ENCODE data around the gene MIOX. TPM values are rescaled to one million over a fixed set of nuclear protein-coding genes. Genes with fewer than 3 reads are reported as not detected.
A peak's percentile ranks its signal among the peaks of the same experiment; 100 is the strongest.

MIOX gene
- total RNA-seq, 1 donor from 2014 or later: 0.29 TPM

DNA sequence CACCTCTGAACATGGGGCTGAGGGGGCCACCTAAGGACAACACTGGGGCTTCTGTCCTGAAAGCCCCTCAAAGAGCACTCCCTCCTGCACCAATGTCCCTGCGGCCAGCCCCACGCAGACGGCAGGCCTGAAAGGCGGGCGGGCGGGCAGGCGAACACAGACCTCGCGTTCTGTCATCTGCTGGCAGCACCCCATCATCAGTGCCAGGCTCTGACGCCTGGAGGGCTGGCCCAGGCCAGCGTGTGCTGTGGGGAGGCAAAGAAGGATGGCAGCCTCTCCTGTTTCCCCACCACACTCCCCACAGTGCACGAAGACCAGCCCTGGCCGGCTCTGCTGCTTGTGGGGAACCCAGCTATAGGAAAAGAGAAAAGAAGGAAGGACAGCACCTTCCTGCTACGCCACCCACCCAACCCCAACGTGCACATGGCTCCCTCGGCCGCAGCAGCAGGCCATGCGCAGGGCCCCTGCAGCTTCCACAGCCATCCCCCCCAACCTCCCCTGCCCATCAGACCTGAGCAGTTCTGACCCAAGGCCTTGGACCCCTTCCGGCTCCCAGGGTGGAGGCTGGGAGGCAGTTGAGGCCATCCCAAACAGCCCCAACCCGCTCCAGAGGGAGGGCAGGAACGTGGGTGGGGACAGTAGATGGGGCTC lies 15.3 kb upstream of the MIOX start:
- no peaks in the 10 kb centered on the region for H3K27me3 Mint-ChIP-seq (ENCODE audit: insufficient read depth)
- intact Hi-C loops (cut with micrococcal nuclease): loop anchor here (10.0 kb wide), 1 partner anchor 227 kb away; the partner anchor contains the start of gene TUBGCP6
- peaks cover 53% of the 10 kb centered on the region for H3K4me1 Mint-ChIP-seq (ENCODE audit: low read depth)
- H3K9me3 Mint-ChIP-seq: no peaks in the 10 kb centered on the region
- no peak for DNase-seq (ENCODE audit: low spot score)
- H3K36me3 Mint-ChIP-seq (ENCODE audit: low read depth): peaks cover 10% of the 10 kb centered on the region
- H3K27ac Mint-ChIP-seq: peak overlapping the region; percentile 90
- H3K4me3 Mint-ChIP-seq: peak overlapping the region; percentile 48

DNA sequence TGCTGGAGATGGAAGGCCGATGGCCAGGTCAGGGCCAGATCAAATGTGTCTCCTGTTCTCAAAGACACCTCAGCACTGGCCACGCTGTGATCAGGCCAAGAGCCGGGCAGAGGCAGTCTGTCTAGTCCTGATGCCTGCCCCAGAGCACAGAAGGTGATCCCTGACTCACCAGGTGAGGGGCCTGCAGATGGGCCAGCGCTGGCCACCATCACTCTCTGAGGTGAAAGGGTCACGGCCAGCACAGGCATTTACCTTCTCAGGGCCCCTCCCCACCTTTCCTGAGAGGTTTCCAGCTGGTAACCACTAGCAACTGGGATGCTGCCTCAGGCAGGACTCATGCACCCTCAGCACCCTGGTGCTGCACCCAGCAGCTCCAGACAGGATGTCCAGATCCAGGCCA lies 14.7 kb upstream of the MIOX start:
- Mint-ChIP-seq H3K4me3 (peak overlapping the region; percentile 58), H3K27me3 (ENCODE audit: insufficient read depth) (peaks cover 2% of the 10 kb centered on the region), H3K36me3 (ENCODE audit: low read depth) (peaks cover 6% of the 10 kb centered on the region), H3K27ac (peak overlapping the region; percentile 23), H3K4me1 (ENCODE audit: low read depth) (peaks cover 53% of the 10 kb centered on the region), H3K9me3 (no peaks in the 10 kb centered on the region)
- DNase-seq (ENCODE audit: low spot score): no peak
- intact Hi-C loops (cut with micrococcal nuclease): loop anchor here (10.0 kb wide), 1 partner anchor 227 kb away; the partner anchor contains the start of gene TUBGCP6

DNA sequence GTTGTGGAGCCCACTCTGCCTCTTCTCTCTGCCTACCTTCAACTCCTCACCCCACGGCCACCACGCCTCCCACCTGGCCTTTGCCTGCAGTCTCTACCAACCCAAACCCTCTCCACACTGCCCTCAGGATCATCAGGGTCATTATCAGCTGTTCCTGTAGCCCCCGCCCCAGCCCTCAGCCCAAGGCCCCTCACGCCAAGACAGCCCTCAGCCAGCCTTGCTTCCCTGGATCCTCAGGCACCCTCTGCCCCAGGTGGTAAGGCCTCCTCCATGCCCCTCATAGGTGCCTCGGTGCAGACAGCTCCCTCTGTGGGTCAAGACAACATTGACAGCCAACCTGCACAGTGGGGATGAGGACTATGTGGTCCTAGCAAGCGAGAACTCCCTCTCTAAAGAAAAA lies 13.6 kb upstream of the MIOX start:
- DNase-seq (ENCODE audit: low spot score): no peak
- Mint-ChIP-seq H3K4me1 (ENCODE audit: low read depth) (peaks cover 53% of the 10 kb centered on the region), H3K4me3 (peak overlapping the region; percentile 87), H3K27me3 (ENCODE audit: insufficient read depth) (peaks cover 3% of the 10 kb centered on the region), H3K36me3 (ENCODE audit: low read depth) (peaks cover 5% of the 10 kb centered on the region), H3K9me3 (no peaks in the 10 kb centered on the region), H3K27ac (peak overlapping the region; percentile 74)
- intact Hi-C loops (cut with micrococcal nuclease): loop anchor here (1.0 to 10.0 kb wide), 2 partner anchors 148 to 228 kb away; partner anchors contain the start of gene TUBGCP6

DNA sequence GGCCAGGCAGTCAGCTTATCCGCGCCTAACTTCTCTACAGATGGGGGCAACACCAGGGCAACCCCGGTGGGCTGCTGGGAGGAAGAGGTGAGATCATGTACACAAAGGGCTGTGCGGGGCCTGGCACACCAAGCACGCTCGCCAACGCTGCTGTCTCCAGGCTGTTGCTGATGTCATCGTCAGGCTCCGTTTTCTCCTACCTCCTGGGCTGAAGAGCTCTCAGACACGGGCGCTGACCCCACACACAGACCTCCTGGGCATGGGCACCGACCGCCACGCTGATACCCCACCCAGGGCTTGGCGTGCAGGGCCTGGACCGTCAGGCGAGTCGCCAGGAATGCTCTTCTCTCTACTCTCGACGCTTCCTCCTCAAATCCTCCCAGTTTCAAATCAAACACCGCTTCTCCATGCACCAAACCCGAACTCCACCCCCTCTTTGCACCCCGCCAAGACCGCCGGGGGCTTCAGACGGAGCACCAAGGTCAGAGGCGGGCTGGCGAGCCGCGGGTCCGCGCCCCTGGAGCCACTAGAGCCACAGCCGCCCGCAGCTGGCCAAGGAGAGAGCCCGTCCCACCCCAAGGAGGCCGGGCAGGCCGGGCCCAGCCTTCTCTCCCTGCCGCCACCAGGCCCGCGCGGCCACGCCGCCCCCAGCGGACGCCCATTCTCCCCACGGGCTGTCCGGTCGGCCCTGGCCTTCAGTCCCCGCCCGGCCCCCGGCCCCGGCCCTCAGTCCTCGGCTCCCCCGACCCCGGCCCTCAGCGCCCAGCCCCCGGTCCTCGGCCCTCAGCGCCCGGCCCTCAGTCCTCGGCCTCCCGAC lies 12.6 kb upstream of the MIOX start:
- intact Hi-C loops (cut with micrococcal nuclease): loop anchor here (1.0 to 10.0 kb wide), 4 partner anchors 109 to 229 kb away; partner anchors contain the start of genes CHKB, PPP6R2 and TUBGCP6
- DNase-seq (ENCODE audit: low spot score): no peak
- Mint-ChIP-seq H3K9me3 (no peaks in the 10 kb centered on the region), H3K4me1 (ENCODE audit: low read depth) (peaks cover 46% of the 10 kb centered on the region), H3K27me3 (ENCODE audit: insufficient read depth) (peaks cover 7% of the 10 kb centered on the region), H3K4me3 (peak overlapping the region; percentile 87), H3K27ac (peak overlapping the region; percentile 74), H3K36me3 (ENCODE audit: low read depth) (no peaks in the 10 kb centered on the region)

DNA sequence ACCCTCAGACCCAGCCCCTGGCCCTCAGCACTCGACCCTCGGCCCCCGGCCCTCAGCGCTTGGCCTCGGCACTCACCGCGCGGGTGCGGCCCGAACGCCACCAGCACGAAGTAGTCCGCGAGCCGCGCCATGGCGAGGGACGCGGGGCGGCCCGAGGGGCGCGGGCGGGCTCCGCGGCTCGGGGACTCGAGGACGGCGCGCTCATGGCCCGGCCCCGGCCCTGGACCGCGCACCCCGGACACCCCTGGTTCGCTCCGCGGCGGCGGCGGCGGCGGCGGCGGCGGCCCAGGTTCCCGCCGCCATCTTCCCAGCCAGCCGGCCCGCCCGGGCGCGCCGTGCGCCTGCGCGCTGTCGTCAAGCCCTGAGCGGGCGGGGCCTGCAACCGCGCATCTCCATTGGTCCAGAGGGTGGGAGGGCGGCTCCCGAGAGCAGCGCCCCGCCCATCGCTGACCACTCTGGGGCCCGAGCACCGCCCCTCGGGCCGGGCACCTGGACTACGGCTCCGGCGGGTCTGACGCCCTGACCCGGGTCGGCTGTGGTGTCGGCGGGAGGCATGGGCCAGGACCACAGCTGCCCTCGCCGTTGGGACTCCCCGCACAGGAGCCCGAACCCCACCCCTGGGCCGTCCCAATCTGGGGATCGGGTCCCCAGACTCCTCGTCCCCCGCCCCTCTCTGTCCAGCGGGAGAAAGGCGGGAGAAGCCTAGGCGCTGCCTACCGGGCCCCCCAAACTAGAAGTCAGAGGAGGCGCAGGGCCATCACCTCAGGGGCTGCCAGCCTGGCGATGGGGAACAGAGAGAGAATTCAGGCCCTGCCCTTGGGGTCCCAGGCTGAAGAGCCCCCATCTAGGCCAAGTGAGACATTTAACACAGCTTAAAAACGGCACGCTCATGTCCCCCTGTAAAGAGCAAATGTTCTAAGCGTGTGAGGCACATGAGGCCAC lies 11.7 kb upstream of the MIOX start, which contains the start of gene SBF1:
SBF1 (minus strand) TSS at position 326 of the 942 bp plus-strand sequence; CDS start at position 131, 195 bp downstream.
- H3K4me3 Mint-ChIP-seq: peak within 1 kb of the TSS; percentile 87
- intact Hi-C loops (cut with micrococcal nuclease): loop anchor here (1.0 to 10.0 kb wide), 6 partner anchors 32 to 230 kb away; partner anchors contain the start of genes CHKB, LMF2, PPP6R2 and SCO2

DNA sequence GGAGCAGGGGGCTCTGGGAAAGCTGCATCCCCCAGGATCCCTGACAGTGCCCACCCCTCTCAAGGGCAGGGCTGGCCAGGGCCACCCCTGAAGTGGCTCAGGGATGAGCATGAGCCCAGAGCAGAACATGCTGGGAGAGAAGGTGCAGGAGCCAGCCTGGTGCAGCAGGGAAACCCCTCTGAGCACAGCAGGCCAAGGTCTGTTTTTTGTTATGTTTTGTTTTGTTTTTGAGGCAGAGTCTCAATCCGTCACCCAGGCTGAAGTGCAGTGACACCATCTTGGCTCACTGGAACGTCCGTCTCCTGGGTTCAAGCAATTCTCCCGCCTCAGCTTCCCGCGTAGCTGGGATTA lies 11.0 kb upstream of the MIOX start:
- Mint-ChIP-seq H3K4me1 (ENCODE audit: low read depth) (peaks cover 36% of the 10 kb centered on the region), H3K27ac (no peak overlapping the region), H3K27me3 (ENCODE audit: insufficient read depth) (peaks cover 19% of the 10 kb centered on the region), H3K36me3 (ENCODE audit: low read depth) (no peaks in the 10 kb centered on the region), H3K9me3 (no peaks in the 10 kb centered on the region), H3K4me3 (peak overlapping the region; percentile 57)
- intact Hi-C loops (cut with micrococcal nuclease): loop anchor here (1.0 to 10.0 kb wide), 6 partner anchors 32 to 231 kb away; partner anchors contain the start of genes CHKB, LMF2, PPP6R2 and SCO2
- DNase-seq (ENCODE audit: low spot score): no peak

More for the DNA sequence above, 11.7 kb upstream of the MIOX start, which contains the start of gene SBF1:
- Mint-ChIP-seq H3K9me3 (no peaks in the 10 kb centered on the region), H3K27me3 (ENCODE audit: insufficient read depth) (peaks cover 13% of the 10 kb centered on the region), H3K4me1 (ENCODE audit: low read depth) (peaks cover 38% of the 10 kb centered on the region), H3K27ac (peak within 1 kb of the TSS; percentile 74), H3K36me3 (ENCODE audit: low read depth) (no peaks in the 10 kb centered on the region)
- DNase-seq (ENCODE audit: low spot score): peak; percentile 87

DNA sequence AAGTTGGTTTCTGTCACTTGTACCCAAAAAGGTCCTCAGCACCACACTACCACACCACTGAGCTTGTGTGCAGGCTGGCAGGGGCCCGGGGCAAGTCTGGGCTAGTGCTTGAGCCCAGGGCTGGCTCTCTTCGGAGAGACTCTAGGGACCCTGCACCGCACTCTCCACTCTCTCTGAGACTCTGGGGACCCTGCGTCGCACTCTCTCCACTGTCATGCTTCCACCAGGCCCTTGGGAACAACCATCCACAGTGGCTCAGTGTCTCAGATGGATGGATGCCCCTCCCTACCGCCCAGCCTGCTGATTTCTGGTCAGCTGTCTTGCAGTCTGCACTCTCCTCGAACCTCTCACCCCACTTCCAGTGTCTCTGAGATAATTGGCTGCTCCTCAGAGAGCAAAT lies 9.8 kb upstream of the MIOX start:
- DNase-seq (ENCODE audit: low spot score): no peak
- intact Hi-C loops (cut with micrococcal nuclease): loop anchor here (10.0 kb wide), 1 partner anchor 232 kb away; the partner anchor contains the start of gene TUBGCP6
- Mint-ChIP-seq H3K36me3 (ENCODE audit: low read depth) (no peaks in the 10 kb centered on the region), H3K4me1 (ENCODE audit: low read depth) (peaks cover 27% of the 10 kb centered on the region), H3K27me3 (ENCODE audit: insufficient read depth) (peaks cover 21% of the 10 kb centered on the region), H3K27ac (peak overlapping the region; percentile 63), H3K9me3 (no peaks in the 10 kb centered on the region), H3K4me3 (peak overlapping the region; percentile 57)

DNA sequence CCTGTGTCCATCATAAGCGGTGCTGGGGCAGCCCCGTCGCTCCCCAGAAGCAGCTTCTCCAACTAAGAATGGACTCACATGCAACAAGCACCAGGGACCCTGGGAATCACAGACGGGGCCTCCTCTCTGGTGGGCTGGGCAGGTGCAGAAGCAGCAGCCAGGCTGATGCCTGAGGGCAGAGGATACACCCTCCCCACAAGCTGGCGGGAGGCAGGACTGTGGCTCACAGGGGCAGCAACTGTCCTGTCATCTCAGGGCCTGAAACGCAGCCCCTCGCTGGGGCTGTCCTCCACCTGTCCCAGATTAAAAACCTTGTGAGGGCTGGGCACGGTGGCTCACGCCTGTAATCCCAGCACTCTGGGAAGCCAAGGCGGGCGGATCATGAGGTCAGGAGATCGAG lies 8.7 kb upstream of the MIOX start:
- intact Hi-C loops (cut with micrococcal nuclease): loop anchor here (10.0 kb wide), 1 partner anchor 233 kb away; the partner anchor contains the start of gene TUBGCP6
- no peak for DNase-seq (ENCODE audit: low spot score)
- Mint-ChIP-seq H3K4me1 (ENCODE audit: low read depth) (peaks cover 17% of the 10 kb centered on the region), H3K4me3 (no peak overlapping the region), H3K27ac (no peak overlapping the region), H3K9me3 (no peaks in the 10 kb centered on the region), H3K27me3 (ENCODE audit: insufficient read depth) (peaks cover 21% of the 10 kb centered on the region), H3K36me3 (ENCODE audit: low read depth) (no peaks in the 10 kb centered on the region)

DNA sequence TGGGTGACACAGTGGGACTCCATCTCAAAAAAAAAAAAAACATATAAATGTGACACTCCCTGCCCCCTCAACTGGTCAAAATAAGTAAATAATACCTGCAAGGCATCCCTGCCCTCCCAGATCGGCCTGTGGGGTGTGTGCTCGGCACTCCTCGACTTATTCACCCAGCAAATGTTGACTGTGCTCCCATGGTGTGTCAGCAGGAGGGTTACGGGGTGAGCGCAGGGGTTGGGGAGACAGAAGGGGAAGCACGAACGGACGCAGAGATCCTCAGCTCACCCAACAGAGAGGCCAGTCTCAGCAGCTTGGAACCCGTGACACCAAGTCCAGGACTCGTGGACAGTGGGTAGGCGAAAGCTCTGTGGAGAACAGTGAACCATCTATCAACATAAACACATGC lies 6.9 kb upstream of the MIOX start:
- peaks cover 21% of the 10 kb centered on the region for H3K27me3 Mint-ChIP-seq (ENCODE audit: insufficient read depth)
- H3K4me3 Mint-ChIP-seq: peak overlapping the region; percentile 72
- intact Hi-C loops (cut with micrococcal nuclease): loop anchor here (10.0 kb wide), 1 partner anchor 235 kb away; the partner anchor contains the start of gene TUBGCP6
- H3K27ac Mint-ChIP-seq: no peak overlapping the region
- no peaks in the 10 kb centered on the region for H3K36me3 Mint-ChIP-seq (ENCODE audit: low read depth)
- H3K4me1 Mint-ChIP-seq (ENCODE audit: low read depth): peaks cover 4% of the 10 kb centered on the region
- no peak for DNase-seq (ENCODE audit: low spot score)
- no peaks in the 10 kb centered on the region for H3K9me3 Mint-ChIP-seq

DNA sequence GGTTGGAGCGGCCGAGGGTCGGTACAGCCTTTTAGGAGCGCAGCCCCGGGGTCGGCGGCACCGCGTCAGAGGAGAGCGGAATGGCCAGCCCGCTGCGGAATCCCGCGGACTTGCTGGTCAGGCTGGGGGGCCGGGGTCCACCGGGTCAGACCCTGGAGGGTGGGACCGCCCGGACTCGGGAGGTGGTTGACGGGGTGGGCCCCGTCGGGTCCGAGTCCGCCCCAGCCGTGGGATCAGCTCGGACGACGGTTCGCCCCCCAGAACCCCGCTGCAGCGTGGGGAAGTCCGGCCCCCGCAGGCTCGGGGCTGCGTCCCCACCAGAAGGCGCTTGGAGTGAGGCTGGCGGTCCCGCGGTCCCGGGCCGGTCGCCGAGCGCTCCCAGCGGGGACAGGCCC lies 5.6 kb upstream of the MIOX start:
- intact Hi-C loops (cut with micrococcal nuclease): loop anchor here (1.0 kb wide), 1 partner anchor 26 kb away; the partner anchor contains the start of gene LMF2
- Mint-ChIP-seq H3K4me3 (peak overlapping the region; percentile 72), H3K36me3 (ENCODE audit: low read depth) (no peaks in the 10 kb centered on the region), H3K27me3 (ENCODE audit: insufficient read depth) (peaks cover 21% of the 10 kb centered on the region), H3K9me3 (no peaks in the 10 kb centered on the region), H3K4me1 (ENCODE audit: low read depth) (peaks cover 4% of the 10 kb centered on the region), H3K27ac (no peak overlapping the region)
- DNase-seq (ENCODE audit: low spot score): no peak

DNA sequence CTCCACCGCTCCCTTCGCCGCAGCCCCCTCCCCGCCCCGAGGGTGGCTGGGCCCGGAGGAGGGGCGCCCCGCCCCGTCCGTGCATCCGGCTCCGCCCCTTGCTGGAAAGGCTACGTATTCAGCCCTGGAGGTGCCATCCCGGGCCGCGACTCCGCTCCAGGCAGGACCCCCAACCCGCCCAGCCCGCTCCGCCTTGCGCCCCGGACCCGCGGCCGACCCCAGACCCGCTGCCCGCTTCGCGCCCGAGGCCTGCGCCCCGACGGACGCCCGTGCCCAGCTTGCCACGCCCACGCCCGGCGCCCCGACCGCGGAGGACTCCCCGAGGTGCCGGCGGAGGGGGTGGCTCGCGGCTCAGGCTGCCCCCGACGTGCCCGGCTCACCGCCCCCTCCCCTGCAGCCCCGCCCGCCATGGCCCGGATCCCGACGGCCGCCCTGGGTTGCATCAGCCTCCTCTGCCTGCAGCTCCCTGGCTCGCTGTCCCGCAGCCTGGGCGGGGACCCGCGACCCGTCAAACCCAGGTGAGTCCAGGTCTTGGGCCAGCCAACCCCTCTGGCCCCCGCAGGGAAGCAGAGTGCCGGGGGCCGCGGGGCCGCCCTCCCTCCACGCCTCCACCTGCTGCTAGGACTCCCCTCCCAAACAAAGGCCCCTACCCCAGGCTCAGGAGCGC lies 5.1 kb upstream of the MIOX start, which contains the start of gene ADM2:
ADM2 (plus strand) TSS at position 104 of the 667 bp plus-strand sequence; CDS start at position 409, 305 bp downstream.
- peaks cover 21% of the 10 kb centered on the region for H3K27me3 Mint-ChIP-seq (ENCODE audit: insufficient read depth)
- DNase-seq (ENCODE audit: low spot score): peak; percentile 73
- H3K4me1 Mint-ChIP-seq (ENCODE audit: low read depth): peaks cover 4% of the 10 kb centered on the region
- H3K27ac Mint-ChIP-seq: no peak within 1 kb of the TSS
- peak within 1 kb of the TSS; percentile 83 for H3K4me3 Mint-ChIP-seq
- no peaks in the 10 kb centered on the region for H3K9me3 Mint-ChIP-seq
- no peaks in the 10 kb centered on the region for H3K36me3 Mint-ChIP-seq (ENCODE audit: low read depth)
- intact Hi-C loops (cut with micrococcal nuclease): loop anchor here (1.0 kb wide), 1 partner anchor 26 kb away; the partner anchor contains the start of gene LMF2

Data from activated T-helper 1 cell treated with anti-CD3 and anti-CD28 coated beads, Interleukin-12 subunit alpha, Interleukin-12 subunit beta, Interleukin-2, Interleukin-4 antibody, amounts not matched to agents 30 ng/mL and 10 ng/mL and 1 ng/mL, durations not matched to agents 14 hours and 24 hours and 36 hours (primary cell).